ENCODE measurements around the gene GAA. TPM values are rescaled to one million over a fixed set of nuclear protein-coding genes. Genes with fewer than 3 reads are reported as not detected.

Gene GAA
- total and polyA plus RNA-seq, 9 donors = 2.4 to 77.3 (median 25.6) TPM

- Histone ChIP-seq H3K36me3 (no peaks in the 10 kb centered on the region), H3K27ac (no peak overlapping the region), H3K4me3 (no peak overlapping the region), H3K27me3 (no peaks in the 10 kb centered on the region), H3K4me1 (ENCODE audit: insufficient read depth) (no peaks in the 10 kb centered on the region), H3K9me3 (no peaks in the 10 kb centered on the region)
- DNase-seq = no peak
- intact Hi-C loops (cut with DNase I) = no loop called here
- TF ChIP-seq, protein P1, sequence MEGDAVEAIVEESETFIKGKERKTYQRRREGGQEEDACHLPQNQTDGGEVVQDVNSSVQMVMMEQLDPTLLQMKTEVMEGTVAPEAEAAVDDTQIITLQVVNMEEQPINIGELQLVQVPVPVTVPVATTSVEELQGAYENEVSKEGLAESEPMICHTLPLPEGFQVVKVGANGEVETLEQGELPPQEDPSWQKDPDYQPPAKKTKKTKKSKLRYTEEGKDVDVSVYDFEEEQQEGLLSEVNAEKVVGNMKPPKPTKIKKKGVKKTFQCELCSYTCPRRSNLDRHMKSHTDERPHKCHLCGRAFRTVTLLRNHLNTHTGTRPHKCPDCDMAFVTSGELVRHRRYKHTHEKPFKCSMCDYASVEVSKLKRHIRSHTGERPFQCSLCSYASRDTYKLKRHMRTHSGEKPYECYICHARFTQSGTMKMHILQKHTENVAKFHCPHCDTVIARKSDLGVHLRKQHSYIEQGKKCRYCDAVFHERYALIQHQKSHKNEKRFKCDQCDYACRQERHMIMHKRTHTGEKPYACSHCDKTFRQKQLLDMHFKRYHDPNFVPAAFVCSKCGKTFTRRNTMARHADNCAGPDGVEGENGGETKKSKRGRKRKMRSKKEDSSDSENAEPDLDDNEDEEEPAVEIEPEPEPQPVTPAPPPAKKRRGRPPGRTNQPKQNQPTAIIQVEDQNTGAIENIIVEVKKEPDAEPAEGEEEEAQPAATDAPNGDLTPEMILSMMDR (IDR thresholded peaks at IDR 0.05) = no peak
- TF ChIP-seq POLR2A (IDR thresholded peaks at IDR 0.05) = no peak
- WGBS, 3 donors = 69 to 75% (median 74%) methylated on average over 4 of the region's 4 CpGs
These were observed 62.0 kb downstream of the GAA start for GRCh38 chr17:80163336-80163735.

DNA sequence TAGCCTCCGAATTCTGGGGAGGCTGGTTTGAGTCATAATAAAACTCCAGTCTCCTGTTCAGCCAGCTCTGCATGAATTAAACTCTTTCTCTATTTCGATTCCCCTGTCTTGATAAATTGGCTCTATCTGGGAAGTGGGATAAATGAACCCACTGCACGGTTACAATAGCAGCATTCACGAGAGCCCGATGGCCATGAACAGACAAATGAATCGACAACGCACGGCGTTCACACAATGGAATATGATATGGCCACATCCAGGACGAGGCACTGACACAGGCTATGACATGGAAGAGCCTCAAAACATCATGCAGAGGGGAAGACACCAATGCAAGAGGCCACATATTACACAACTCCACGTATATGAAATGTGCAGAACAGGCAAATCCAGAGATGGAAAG lies 62.8 kb downstream of the GAA start:
- H3K4me3 ChIP-seq = no peak overlapping the region
- no peak for DNase-seq
- no peaks in the 10 kb centered on the region for H3K36me3 ChIP-seq
- H3K27me3 ChIP-seq = no peaks in the 10 kb centered on the region
- H3K9me3 ChIP-seq = no peaks in the 10 kb centered on the region
- H3K27ac ChIP-seq = no peak overlapping the region
- TF ChIP-seq, protein P1 (IDR thresholded peaks at IDR 0.05) = no peak
- TF ChIP-seq POLR2A (IDR thresholded peaks at IDR 0.05) (no peak), EP300 (IDR thresholded peaks at IDR 0.05) (no peak)
- intact Hi-C loops (cut with DNase I) = no loop called here
- WGBS, 3 donors = 81 to 90% (median 87%) methylated on average over 11 of the region's 11 CpGs
- no peaks in the 10 kb centered on the region for H3K4me1 ChIP-seq (ENCODE audit: insufficient read depth)

- intact Hi-C loops (cut with DNase I) = no loop called here
- Histone ChIP-seq H3K36me3 (no peaks in the 10 kb centered on the region), H3K4me1 (ENCODE audit: insufficient read depth) (no peaks in the 10 kb centered on the region), H3K27ac (no peak overlapping the region), H3K9me3 (no peaks in the 10 kb centered on the region), H3K27me3 (no peaks in the 10 kb centered on the region), H3K4me3 (no peak overlapping the region)
- DNase-seq = no peak
- 85 to 90% (median 87%) methylated on average over 6 of the region's 6 CpGs for WGBS, 3 donors
- TF ChIP-seq POLR2A (IDR thresholded peaks at IDR 0.05) = no peak
- TF ChIP-seq EP300 (IDR thresholded peaks at IDR 0.05) = no peak
- TF ChIP-seq, protein P1 (IDR thresholded peaks at IDR 0.05) = no peak
These were observed 65.1 kb downstream of the GAA start for GRCh38 chr17:80166446-80166845.

GRCh38 chr17:80168371-80168770 lies 67.0 kb downstream of the GAA start:
- Histone ChIP-seq H3K4me3 (no peak overlapping the region), H3K27me3 (no peaks in the 10 kb centered on the region), H3K4me1 (ENCODE audit: insufficient read depth) (no peaks in the 10 kb centered on the region), H3K27ac (no peak overlapping the region), H3K36me3 (no peaks in the 10 kb centered on the region), H3K9me3 (no peaks in the 10 kb centered on the region)
- TF ChIP-seq EP300 (IDR thresholded peaks at IDR 0.05) (no peak), POLR2A (IDR thresholded peaks at IDR 0.05) (no peak)
- TF ChIP-seq, protein P1 (IDR thresholded peaks at IDR 0.05) = no peak
- intact Hi-C loops (cut with DNase I) = no loop called here
- no peak for DNase-seq
- 41 to 51% (median 42%) methylated on average over 5 of the region's 5 CpGs for WGBS, 3 donors

DNA sequence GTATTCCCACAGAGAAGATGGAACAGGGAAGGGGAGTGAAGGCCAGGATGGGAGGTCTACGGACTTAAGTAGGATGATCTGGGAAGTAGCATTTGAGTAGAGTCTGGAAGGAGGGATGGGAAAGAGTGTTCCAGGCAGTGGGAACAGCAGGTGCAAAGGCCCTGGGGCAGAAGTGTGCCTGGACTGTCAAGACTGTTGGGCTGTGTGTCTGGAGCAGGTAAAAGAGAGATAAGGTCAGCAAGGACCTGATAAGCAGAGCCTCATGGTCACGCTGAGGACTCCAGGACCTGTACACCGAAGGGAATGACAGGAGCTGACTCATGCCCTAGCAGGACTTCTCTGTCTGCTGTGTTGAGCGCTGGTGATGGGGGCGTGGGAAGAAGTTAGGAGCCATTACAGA lies 67.7 kb downstream of the GAA start:
- Histone ChIP-seq H3K36me3 (no peaks in the 10 kb centered on the region), H3K4me1 (ENCODE audit: insufficient read depth) (no peaks in the 10 kb centered on the region), H3K27ac (no peak overlapping the region), H3K4me3 (no peak overlapping the region), H3K27me3 (no peaks in the 10 kb centered on the region), H3K9me3 (no peaks in the 10 kb centered on the region)
- TF ChIP-seq, protein P1 (IDR thresholded peaks at IDR 0.05) = no peak
- TF ChIP-seq EP300 (IDR thresholded peaks at IDR 0.05) = no peak
- TF ChIP-seq POLR2A (IDR thresholded peaks at IDR 0.05) = no peak
- intact Hi-C loops (cut with DNase I) = no loop called here
- no peak for DNase-seq
- 87 to 94% (median 93%) methylated on average over 5 of the region's 5 CpGs for WGBS, 3 donors
